H1 (cell line): ENCODE measurements around the gene LRRC4C. TPM values are rescaled to one million over a fixed set of nuclear protein-coding genes. Genes with fewer than 3 reads are reported as not detected.

Experiments
- CTCF ChIA-PET: fragments of 300-600 bp; sonication (Branson Sonifier 250); formaldehyde crosslinking; loops from one replicate; lab custom pipeline; 2021; ENCODE audit not compliant: partially characterized antibody; lab: Charles Lee
- POLR2A ChIA-PET: fragments of 300-600 bp; sonication (Branson Sonifier 250); formaldehyde crosslinking; loops from one replicate; lab custom pipeline; 2021; ENCODE audit warnings: inconsistent platforms; ENCODE audit not compliant: partially characterized antibody; lab: Charles Lee
- DNase-seq, 2 experiments: peaks; one replicate each; pipeline versions ENCODE4 v3.0.0 to v3.0.0-alpha.2; 2010 to 2022; ENCODE audit warnings: low spot score in 2 of 2, low read depth in 1 of 2, mixed read lengths in 1 of 2
- FAIRE-seq: peaks from 2 replicates; lab custom pipeline; 2011; peaks lifted over from hg19 to GRCh38; lab: Jason Lieb, UNC
- H2AFZ ChIP-seq: 2 replicates; pipeline ENCODE4 v1.8.1; 2012; ENCODE audit warnings: low read length, inconsistent platforms
- H2AK5ac ChIP-seq: 2 replicates; pipeline ENCODE4 v1.6.1; 2013; ENCODE audit warnings: low read depth, low read length
- H2BK120ac ChIP-seq: replicated peaks from 2 replicates; pipeline ENCODE3; 2013; ENCODE audit warnings: low read depth, low read length, inconsistent platforms
- H2BK12ac ChIP-seq: 2 replicates; pipeline ENCODE4 v1.6.1; 2013; ENCODE audit warnings: low read depth, low read length
- H2BK15ac ChIP-seq: 2 replicates; pipeline ENCODE4 v1.6.1; 2013; ENCODE audit warnings: low read length
- H2BK20ac ChIP-seq: 2 replicates; pipeline ENCODE4 v1.6.1; 2013; ENCODE audit warnings: low read length
- H2BK5ac ChIP-seq: 2 replicates; pipeline ENCODE4 v1.6.1; 2013; ENCODE audit warnings: low read depth, low read length
- H3K14ac ChIP-seq: 2 replicates; pipeline ENCODE4 v1.6.1; 2013; ENCODE audit warnings: inconsistent platforms; ENCODE audit not compliant: insufficient read length
- H3K18ac ChIP-seq: 2 replicates; pipeline ENCODE4 v1.6.1; 2013; ENCODE audit warnings: low read length; ENCODE audit errors: extremely low read depth
- H3K23ac ChIP-seq: 2 replicates; pipeline ENCODE4 v1.6.1; 2013; ENCODE audit warnings: inconsistent platforms; ENCODE audit not compliant: insufficient read length
- H3K23me2 ChIP-seq: 2 replicates; pipeline ENCODE4 v1.6.1; 2013; ENCODE audit warnings: low read depth, low read length
- H3K27ac ChIP-seq: 2 replicates; pipeline ENCODE4 v1.6.1; 2011; ENCODE audit warnings: low read depth, low read length, inconsistent platforms
- H3K27me3 ChIP-seq, 4 experiments: replicated peaks in 1 of 4; 1 replicate in 1 of 4; 2 replicates in 3 of 4; pipeline versions ENCODE4 v1.6.1 to v1.8.1; 2011 to 2013; ENCODE audit warnings: low read length in 3 of 4, mild to moderate bottlenecking in 3 of 4, inconsistent platforms in 2 of 4, mixed read lengths in 2 of 4, moderate library complexity in 1 of 4; ENCODE audit not compliant: control insufficient read depth in 3 of 4, insufficient read depth in 3 of 4; ENCODE audit errors: extremely low read depth in 1 of 4
- H3K36me3 ChIP-seq, 4 experiments: 2 replicates each; pipeline versions ENCODE4 v1.6.1 to v1.8.1; 2011 to 2013; ENCODE audit warnings: mild to moderate bottlenecking in 4 of 4, low read length in 3 of 4, moderate library complexity in 2 of 4, control low read depth in 1 of 4, inconsistent platforms in 1 of 4; ENCODE audit not compliant: insufficient read depth in 4 of 4, control insufficient read depth in 2 of 4
- H3K4ac ChIP-seq: replicated peaks from 2 replicates; pipeline ENCODE3; 2013; ENCODE audit warnings: low read length, low read depth, mixed read lengths, inconsistent platforms; ENCODE audit not compliant: insufficient read length
- H3K4me1 ChIP-seq, 4 experiments: replicated peaks in 1 of 4; 1 replicate in 1 of 4; 2 replicates in 3 of 4; pipeline versions ENCODE4 v1.6.1 to v1.8.1; 2011 to 2013; ENCODE audit warnings: low read length in 3 of 4, inconsistent platforms in 2 of 4, mixed read lengths in 1 of 4; ENCODE audit not compliant: insufficient read depth in 4 of 4, control insufficient read depth in 3 of 4
- H3K4me2 ChIP-seq, 2 experiments: 2 replicates each; pipeline versions ENCODE4 v1.6.1 to v1.8.1; 2011 to 2013; ENCODE audit warnings: low read depth in 2 of 2, low read length in 2 of 2, control low read depth in 1 of 2, inconsistent platforms in 1 of 2, mild to moderate bottlenecking in 1 of 2; ENCODE audit not compliant: insufficient read depth in 1 of 2
- H3K4me3 ChIP-seq, 4 experiments: fragments of 200-600, 300-600 bp in 1 of 4; sonication (generic), shearing (Covaris generic), sonication (Bioruptor Twin) in 1 of 4; 2 replicates each; pipeline versions ENCODE4 v1.5.1 to v1.8.1; 2011 to 2016; ENCODE audit warnings: low read length in 4 of 4, low read depth in 3 of 4, control low read depth in 2 of 4, inconsistent platforms in 2 of 4, mild to moderate bottlenecking in 2 of 4, mixed read lengths in 1 of 4, moderate library complexity in 1 of 4; ENCODE audit not compliant: insufficient read depth in 2 of 4; ENCODE audit errors: extremely low read depth in 1 of 4
- H3K56ac ChIP-seq: replicated peaks from 2 replicates; pipeline ENCODE3; 2013; ENCODE audit warnings: low read depth, mild to moderate bottlenecking, mixed read lengths, low read length, inconsistent platforms; ENCODE audit not compliant: insufficient read length
- H3K79me1 ChIP-seq: 2 replicates; pipeline ENCODE4 v1.6.1; 2013; ENCODE audit warnings: low read depth, low read length, control low read depth
- H3K79me2 ChIP-seq, 2 experiments: 2 replicates each; pipeline versions ENCODE4 v1.6.1 to v1.8.1; 2012 to 2013; ENCODE audit warnings: low read length in 2 of 2, mild to moderate bottlenecking in 2 of 2, inconsistent platforms in 1 of 2; ENCODE audit not compliant: insufficient read depth in 2 of 2, control insufficient read depth in 1 of 2
- H3K9ac ChIP-seq, 4 experiments: replicated peaks in 1 of 4; 1 replicate in 1 of 4; 2 replicates in 3 of 4; pipeline versions ENCODE4 v1.6.1 to v1.8.1; 2011 to 2013; ENCODE audit warnings: low read depth in 3 of 4, low read length in 3 of 4, control low read depth in 2 of 4, mild to moderate bottlenecking in 2 of 4, moderate library complexity in 2 of 4, inconsistent platforms in 1 of 4; ENCODE audit errors: extremely low read depth in 1 of 4
- H3K9me3 ChIP-seq, 2 experiments: 2 replicates each; pipeline versions ENCODE4 v1.6.1 to v1.8.1; 2012 to 2013; ENCODE audit warnings: mild to moderate bottlenecking in 2 of 2, moderate library complexity in 2 of 2, control low read depth in 1 of 2, inconsistent platforms in 1 of 2, low read depth in 1 of 2, low read length in 1 of 2, mixed read lengths in 1 of 2; ENCODE audit not compliant: insufficient read depth in 2 of 2
- H4K20me1 ChIP-seq, 2 experiments: replicated peaks in 1 of 2; 2 replicates each; pipeline versions ENCODE3 to v1.8.1; 2011 to 2013; ENCODE audit warnings: inconsistent platforms in 2 of 2, low read length in 2 of 2, mild to moderate bottlenecking in 1 of 2; ENCODE audit not compliant: insufficient read depth in 2 of 2, control insufficient read depth in 1 of 2
- H4K5ac ChIP-seq: 2 replicates; pipeline ENCODE4 v1.6.1; 2013; ENCODE audit warnings: low read length, low read depth, mixed read lengths, inconsistent platforms; ENCODE audit not compliant: insufficient read length
- H4K8ac ChIP-seq: 2 replicates; pipeline ENCODE4 v1.8.0; 2013; ENCODE audit warnings: mild to moderate bottlenecking, moderate library complexity, low read length, inconsistent platforms; ENCODE audit not compliant: insufficient read depth; ENCODE audit errors: extremely low read depth
- H4K91ac ChIP-seq: replicated peaks from 2 replicates; pipeline ENCODE3; 2013; ENCODE audit warnings: low read length, mixed read lengths, inconsistent platforms; ENCODE audit not compliant: insufficient read length
- BCL11A ChIP-seq, 2 experiments: IDR thresholded peaks; one replicate each; pipeline ENCODE4 v1.6.1; 2011; ENCODE audit warnings: low read depth in 2 of 2, low read length in 2 of 2, mild to moderate bottlenecking in 2 of 2
- JUND ChIP-seq: IDR thresholded peaks from 2 replicates; pipeline ENCODE4 v1.6.1; 2011; ENCODE audit warnings: mild to moderate bottlenecking, improper control_type of control experiment, low read length
- MAFK ChIP-seq: IDR thresholded peaks from 2 replicates; pipeline ENCODE4 v1.6.1; 2012; ENCODE audit warnings: low read depth, mild to moderate bottlenecking, improper control_type of control experiment, low read length
- SP4 ChIP-seq: IDR thresholded peaks from 2 replicates; pipeline ENCODE4 v1.6.1; 2012; ENCODE audit warnings: low read length, inconsistent platforms
- WGBS, 2 experiments: shearing (Covaris generic) in 1 of 2; methylation state at CpG; one replicate each; pipeline versions ENCODE4 v1.1.6 to v1.1.7; 2013 to 2015; ENCODE audit warnings: low lambda C conversion rate in 2 of 2, mixed read lengths in 2 of 2, inconsistent platforms in 1 of 2, low coverage in 1 of 2, missing lambda C conversion rate in 1 of 2; ENCODE audit not compliant: insufficient replicate concordance in 2 of 2, insufficient coverage in 1 of 2, insufficient read length in 1 of 2; ENCODE audit errors: extremely low coverage in 1 of 2, missing lambda C conversion rate in 1 of 2; 5-methylcytosine and 5-hydroxymethylcytosine counted together
- polyA plus RNA-seq, 7 experiments: library from polyadenylated mRNA; depleted of rRNA in 3 of 7; stranded (reverse) in 5 of 7; unstranded in 2 of 7; fragments of >200 nt in 5 of 7; fragments of 200-250 nt in 2 of 7; gene quantifications; 1 replicate in 5 of 7; 2 replicates in 1 of 7; 4 replicates in 1 of 7; pipeline versions ENCODE4 v1.2.1 to v1.2.3, GENCODE V29; 2011 to 2013; ENCODE audit warnings: missing spikeins in 2 of 7, mixed read lengths in 2 of 7
- total RNA-seq: library from RNA; stranded (reverse); fragmentation: NEBNext Ultra II Directional; extraction: Animal tissue kit (Norgen Biotek cat#: 25700); gene quantifications from 2 replicates; pipeline ENCODE4 v1.2.1, GENCODE V29; 2021
- TF ChIP-seq, protein P1 (sequence below): IDR thresholded peaks from 2 replicates; pipeline ENCODE4 v1.6.1; 2011; ENCODE audit warnings: low read length, improper control_type of control experiment

The LRRC4C gene
- total and polyA plus RNA-seq, 2 of the 8 experiments (the other 6 are each of a cell fraction or from before 2014, with no cell fraction given) = 0.23 to 2.2 TPM

DNA sequence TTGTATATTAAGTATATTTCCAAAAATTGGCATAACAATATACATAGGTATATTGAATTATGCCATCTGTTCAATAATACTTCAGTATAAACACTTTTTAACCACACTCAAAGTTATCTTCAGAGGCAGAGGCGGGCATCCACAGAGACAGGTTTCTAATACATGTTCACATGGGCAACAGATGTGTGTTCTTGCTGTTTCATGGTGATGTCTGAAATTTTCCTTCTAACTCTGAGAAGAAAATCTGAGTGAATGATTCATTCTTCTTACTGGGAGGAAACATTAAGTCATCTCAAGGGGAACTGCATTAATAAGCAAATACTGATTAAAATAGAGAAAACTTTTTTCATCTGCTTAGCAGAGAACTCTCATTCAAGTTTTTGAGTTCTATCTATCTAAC, 1074.5 kb downstream of the LRRC4C start:
- no peak overlapping the region for H2AFZ ChIP-seq

More for the DNA sequence above, 1074.5 kb downstream of the LRRC4C start:
- H3K14ac ChIP-seq = no peak overlapping the region
- no peaks in the 10 kb centered on the region for H4K20me1 ChIP-seq
- no peak for DNase-seq
- H4K8ac ChIP-seq = no peak overlapping the region
- TF ChIP-seq SP4 (no peak), MAFK (no peak), JUND (no peak), BCL11A (IDR thresholded peaks at IDR 0.05; ENCODE audit: low read depth in 2 of 2, low read length in 2 of 2) (no peak)
- TF ChIP-seq, protein P1, sequence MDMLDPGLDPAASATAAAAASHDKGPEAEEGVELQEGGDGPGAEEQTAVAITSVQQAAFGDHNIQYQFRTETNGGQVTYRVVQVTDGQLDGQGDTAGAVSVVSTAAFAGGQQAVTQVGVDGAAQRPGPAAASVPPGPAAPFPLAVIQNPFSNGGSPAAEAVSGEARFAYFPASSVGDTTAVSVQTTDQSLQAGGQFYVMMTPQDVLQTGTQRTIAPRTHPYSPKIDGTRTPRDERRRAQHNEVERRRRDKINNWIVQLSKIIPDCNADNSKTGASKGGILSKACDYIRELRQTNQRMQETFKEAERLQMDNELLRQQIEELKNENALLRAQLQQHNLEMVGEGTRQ = no peak
- no peak overlapping the region for H3K4me2 ChIP-seq
- no peak overlapping the region for H2BK12ac ChIP-seq
- CTCF ChIA-PET = interaction anchor here (1.6 kb wide), 1 partner anchor 54 kb away, joined by 4 read pairs; no protein-coding TSS in a partner anchor
- no peak overlapping the region for H2BK120ac ChIP-seq
- no peak overlapping the region for H2BK15ac ChIP-seq
- no peak overlapping the region for H2AK5ac ChIP-seq
- no peaks in the 10 kb centered on the region for H3K23me2 ChIP-seq
- H3K9me3 ChIP-seq = no peaks in the 10 kb centered on the region
- H3K56ac ChIP-seq = no peak overlapping the region
- no peaks in the 10 kb centered on the region for H3K4me1 ChIP-seq
- no peaks in the 10 kb centered on the region for H3K79me1 ChIP-seq
- POLR2A ChIA-PET = no interaction called here
- no peak overlapping the region for H3K18ac ChIP-seq
- no peaks in the 10 kb centered on the region for H3K36me3 ChIP-seq
- H2BK20ac ChIP-seq = no peak overlapping the region
- no peaks in the 10 kb centered on the region for H3K79me2 ChIP-seq
- no peak overlapping the region for H3K4me3 ChIP-seq
- H3K27me3 ChIP-seq = no peaks in the 10 kb centered on the region
- no peak overlapping the region for H4K5ac ChIP-seq
- H2BK5ac ChIP-seq = no peak overlapping the region
- H3K27ac ChIP-seq = no peak overlapping the region
- H3K4ac ChIP-seq = no peak overlapping the region
- WGBS, 2 experiments = 96% methylated on average over 1 of the region's 1 CpG; no CpG with 5 or more reads in 1 of the 2 experiments
- no peak overlapping the region for H4K91ac ChIP-seq
- no peak overlapping the region for H3K23ac ChIP-seq
- no peak overlapping the region for H3K9ac ChIP-seq
- FAIRE-seq = no peak
